ENCODE measurements around the gene RAPGEF5. TPM values are rescaled to one million over a fixed set of nuclear protein-coding genes. Genes with fewer than 3 reads are reported as not detected.

RAPGEF5 gene
- total and polyA plus RNA-seq, 2 donors (not counting 3 experiments of a cell fraction or from before 2014, with no cell fraction given), result 10.0 to 43.2 TPM

DNA sequence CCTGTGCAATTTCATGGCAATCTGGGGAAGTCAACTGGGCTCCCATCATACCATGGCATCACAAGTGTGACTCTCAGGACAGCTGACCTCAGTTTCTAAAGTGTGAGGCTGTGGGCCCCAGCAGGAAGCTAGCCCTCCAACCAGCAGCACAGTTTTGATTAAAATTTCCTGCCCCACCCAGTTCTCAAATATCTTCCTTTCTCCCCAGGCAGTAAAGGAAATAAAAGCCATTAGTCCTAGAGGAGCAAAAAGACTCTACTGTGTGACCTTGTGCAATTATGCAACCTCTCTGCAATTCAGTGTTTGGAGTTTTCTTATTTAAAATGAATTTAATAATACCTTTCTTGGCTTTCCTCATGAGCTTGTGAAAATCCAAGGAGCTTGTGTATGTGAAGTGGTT, 268.1 kb downstream of the RAPGEF5 start:
- no peak overlapping the region for H3K27ac ChIP-seq (ENCODE audit: insufficient read depth, low read depth, low read length)
- no peak overlapping the region for H3K4me3 ChIP-seq (replicated peaks in 1 of 3; ENCODE audit: insufficient read depth in 1 of 3, low read depth in 1 of 3, low read length in 3 of 3)
- DNase-seq (ENCODE audit: low read depth, low spot score) (no peak), FAIRE-seq (no peak)
- no peak overlapping the region for H3K4me2 ChIP-seq (ENCODE audit: insufficient read depth, low read length)
- peaks cover 11% of the 10 kb centered on the region for H3K4me1 ChIP-seq (ENCODE audit: control insufficient read depth, extremely low read depth, insufficient read depth, low read length)
- H3K9me1 ChIP-seq (replicated peaks; ENCODE audit: control insufficient read depth, extremely low read depth, insufficient read depth, low read length), result no peaks in the 10 kb centered on the region
- H3K27me3 ChIP-seq (ENCODE audit: control insufficient read depth in 2 of 2, insufficient read depth in 2 of 2, low read length in 2 of 2), result peaks cover 7 to 10% of the 10 kb centered on the region in 2 experiments
- intact Hi-C loops (cut with micrococcal nuclease) (no loop called here), dilution Hi-C loops (cut with MboI; ENCODE audit: extremely low pct_ligation_motif_present, low sequenced_read_pairs) (no loop called here)
- no peaks in the 10 kb centered on the region for H3K9me3 ChIP-seq (replicated peaks; ENCODE audit: control insufficient read depth, insufficient read depth, low read length)
- BruUV-seq (replicated peaks), result no TSS peak
- H3K9ac ChIP-seq (replicated peaks; ENCODE audit: extremely low read depth, insufficient read depth, low read length), result no peak overlapping the region
- no peak for TF ChIP-seq FOS (IDR thresholded peaks at IDR 0.05; ENCODE audit: borderline replicate concordance, insufficient read depth, low read length)
- no peak for TF ChIP-seq POLR2A (IDR thresholded peaks at IDR 0.05; ENCODE audit: low read depth, low read length)
- CTCF ChIA-PET, result interaction anchor here (0.7 kb wide), 1 partner anchor 11 kb away, joined by 3 read pairs; no protein-coding TSS in a partner anchor
- H3K36me3 ChIP-seq (ENCODE audit: control insufficient read depth in 2 of 2, extremely low read depth in 1 of 2, insufficient read depth in 2 of 2, low read length in 2 of 2), result no peaks in the 10 kb centered on the region
- no peak overlapping the region for H2AFZ ChIP-seq (ENCODE audit: low read depth, low read length)
- POLR2A ChIA-PET, result no interaction called here
- H4K20me1 ChIP-seq (replicated peaks; ENCODE audit: control insufficient read depth, extremely low read depth, insufficient read depth, low read length), result no peaks in the 10 kb centered on the region
- no peaks in the 10 kb centered on the region for H3K79me2 ChIP-seq (ENCODE audit: control insufficient read depth, insufficient read depth, low read length)

DNA sequence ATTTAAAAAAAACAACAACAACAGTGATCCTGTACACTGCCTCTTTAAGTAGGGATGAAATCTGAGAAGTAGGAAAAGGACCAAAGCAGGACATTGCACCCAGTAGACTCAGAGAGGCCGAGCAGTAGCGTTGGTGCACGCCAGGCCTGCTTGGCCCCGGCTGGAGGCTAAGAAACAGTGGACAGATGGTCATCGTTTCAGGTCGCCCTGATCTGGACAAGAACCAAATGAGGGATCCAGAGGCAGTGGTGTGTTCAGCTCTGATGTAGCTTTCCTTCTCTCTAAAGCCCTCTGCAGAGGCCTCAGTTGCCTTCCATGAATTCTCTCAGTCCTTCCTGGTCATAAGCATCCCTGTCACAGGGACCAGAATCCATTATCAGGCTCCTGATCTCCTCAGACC, 269.1 kb downstream of the RAPGEF5 start:
- Histone ChIP-seq H3K9me3 (replicated peaks; ENCODE audit: control insufficient read depth, insufficient read depth, low read length) (no peaks in the 10 kb centered on the region), H3K27me3 (ENCODE audit: control insufficient read depth in 2 of 2, insufficient read depth in 2 of 2, low read length in 2 of 2) (peaks cover 3 to 9% of the 10 kb centered on the region in 2 experiments), H3K4me1 (ENCODE audit: control insufficient read depth, extremely low read depth, insufficient read depth, low read length) (peaks cover 14% of the 10 kb centered on the region), H2AFZ (ENCODE audit: low read depth, low read length) (no peak overlapping the region), H3K9me1 (replicated peaks; ENCODE audit: control insufficient read depth, extremely low read depth, insufficient read depth, low read length) (no peaks in the 10 kb centered on the region), H3K79me2 (ENCODE audit: control insufficient read depth, insufficient read depth, low read length) (no peaks in the 10 kb centered on the region), H3K9ac (replicated peaks; ENCODE audit: extremely low read depth, insufficient read depth, low read length) (no peak overlapping the region), H3K36me3 (ENCODE audit: control insufficient read depth in 2 of 2, extremely low read depth in 1 of 2, insufficient read depth in 2 of 2, low read length in 2 of 2) (no peaks in the 10 kb centered on the region), H3K27ac (ENCODE audit: insufficient read depth, low read depth, low read length) (no peak overlapping the region), H3K4me3 (replicated peaks in 1 of 3; ENCODE audit: insufficient read depth in 1 of 3, low read depth in 1 of 3, low read length in 3 of 3) (no peak overlapping the region), H4K20me1 (replicated peaks; ENCODE audit: control insufficient read depth, extremely low read depth, insufficient read depth, low read length) (no peaks in the 10 kb centered on the region), H3K4me2 (ENCODE audit: insufficient read depth, low read length) (no peak overlapping the region)
- intact Hi-C loops (cut with micrococcal nuclease), result no loop called here
- no peak for FAIRE-seq
- POLR2A ChIA-PET, result no interaction called here
- no TSS peak for BruUV-seq (replicated peaks)
- DNase-seq (ENCODE audit: low read depth, low spot score), result no peak
- dilution Hi-C loops (cut with MboI; ENCODE audit: extremely low pct_ligation_motif_present, low sequenced_read_pairs), result no loop called here
- TF ChIP-seq, protein P1, sequence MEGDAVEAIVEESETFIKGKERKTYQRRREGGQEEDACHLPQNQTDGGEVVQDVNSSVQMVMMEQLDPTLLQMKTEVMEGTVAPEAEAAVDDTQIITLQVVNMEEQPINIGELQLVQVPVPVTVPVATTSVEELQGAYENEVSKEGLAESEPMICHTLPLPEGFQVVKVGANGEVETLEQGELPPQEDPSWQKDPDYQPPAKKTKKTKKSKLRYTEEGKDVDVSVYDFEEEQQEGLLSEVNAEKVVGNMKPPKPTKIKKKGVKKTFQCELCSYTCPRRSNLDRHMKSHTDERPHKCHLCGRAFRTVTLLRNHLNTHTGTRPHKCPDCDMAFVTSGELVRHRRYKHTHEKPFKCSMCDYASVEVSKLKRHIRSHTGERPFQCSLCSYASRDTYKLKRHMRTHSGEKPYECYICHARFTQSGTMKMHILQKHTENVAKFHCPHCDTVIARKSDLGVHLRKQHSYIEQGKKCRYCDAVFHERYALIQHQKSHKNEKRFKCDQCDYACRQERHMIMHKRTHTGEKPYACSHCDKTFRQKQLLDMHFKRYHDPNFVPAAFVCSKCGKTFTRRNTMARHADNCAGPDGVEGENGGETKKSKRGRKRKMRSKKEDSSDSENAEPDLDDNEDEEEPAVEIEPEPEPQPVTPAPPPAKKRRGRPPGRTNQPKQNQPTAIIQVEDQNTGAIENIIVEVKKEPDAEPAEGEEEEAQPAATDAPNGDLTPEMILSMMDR (IDR thresholded peaks at IDR 0.05; ENCODE audit: extremely low read depth in 1 of 2, insufficient read depth in 1 of 2, low read depth in 1 of 2, low read length in 2 of 2), result no peak
- TF ChIP-seq JUN (IDR thresholded peaks at IDR 0.05; ENCODE audit: borderline replicate concordance, insufficient read depth, insufficient read length, low read depth) (no peak), POLR2A (IDR thresholded peaks at IDR 0.05; ENCODE audit: low read depth, low read length) (no peak)
- CTCF ChIA-PET, result no interaction called here

Measured in endothelial cell of umbilical vein (primary cell).